ENCODE measurements around the gene GAREM2.

Gene GAREM2

GRCh38 chr2:26182887-26183630, 10.2 kb downstream of the GAREM2 start:
- TF ChIP-seq USF1 (IDR thresholded peaks at IDR 0.05) (no peak), EGR1 (IDR thresholded peaks at IDR 0.05) (no peak), CEBPB (IDR thresholded peaks at IDR 0.05) (no peak), RAD21 (IDR thresholded peaks at IDR 0.05; ENCODE audit: low read depth) (no peak), TCF12 (IDR thresholded peaks at IDR 0.05; ENCODE audit: low read depth) (no peak), EP300 (IDR thresholded peaks at IDR 0.05; ENCODE audit: borderline replicate concordance) (no peak), REST (IDR thresholded peaks at IDR 0.05; ENCODE audit: low read depth) (no peak), CREB1 (IDR thresholded peaks at IDR 0.05; ENCODE audit: low read depth) (no peak), YY1 (IDR thresholded peaks at IDR 0.05; ENCODE audit: low read depth) (no peak), ZBTB7A (IDR thresholded peaks at IDR 0.05; ENCODE audit: low read depth) (no peak), FOXM1 (IDR thresholded peaks at IDR 0.05; ENCODE audit: borderline replicate concordance, low read depth) (no peak), TEAD4 (IDR thresholded peaks at IDR 0.05) (no peak), NFIC (IDR thresholded peaks at IDR 0.05) (no peak), TAF1 (IDR thresholded peaks at IDR 0.05; ENCODE audit: low read depth) (no peak)
- TF ChIP-seq, protein P1, sequence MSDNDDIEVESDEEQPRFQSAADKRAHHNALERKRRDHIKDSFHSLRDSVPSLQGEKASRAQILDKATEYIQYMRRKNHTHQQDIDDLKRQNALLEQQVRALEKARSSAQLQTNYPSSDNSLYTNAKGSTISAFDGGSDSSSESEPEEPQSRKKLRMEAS (IDR thresholded peaks at IDR 0.05), result no peak

- no peak for TF ChIP-seq REST (IDR thresholded peaks at IDR 0.05; ENCODE audit: low read depth)
- no peak for TF ChIP-seq CEBPB (IDR thresholded peaks at IDR 0.05)
- TF ChIP-seq TAF1 (IDR thresholded peaks at IDR 0.05; ENCODE audit: low read depth), result no peak
- no peak for TF ChIP-seq USF1 (IDR thresholded peaks at IDR 0.05)
- no peak for TF ChIP-seq FOXM1 (IDR thresholded peaks at IDR 0.05; ENCODE audit: borderline replicate concordance, low read depth)
- no peak for TF ChIP-seq EGR1 (IDR thresholded peaks at IDR 0.05)
- no peak for TF ChIP-seq ZBTB7A (IDR thresholded peaks at IDR 0.05; ENCODE audit: low read depth)
- TF ChIP-seq TCF12 (IDR thresholded peaks at IDR 0.05; ENCODE audit: low read depth), result no peak
- no peak for TF ChIP-seq NFIC (IDR thresholded peaks at IDR 0.05)
- TF ChIP-seq, protein P1 (IDR thresholded peaks at IDR 0.05), result no peak
- TF ChIP-seq YY1 (IDR thresholded peaks at IDR 0.05; ENCODE audit: low read depth), result no peak
- no peak for TF ChIP-seq TEAD4 (IDR thresholded peaks at IDR 0.05)
- TF ChIP-seq RAD21 (IDR thresholded peaks at IDR 0.05; ENCODE audit: low read depth), result no peak
- no peak for TF ChIP-seq CREB1 (IDR thresholded peaks at IDR 0.05; ENCODE audit: low read depth)
- no peak for TF ChIP-seq EP300 (IDR thresholded peaks at IDR 0.05; ENCODE audit: borderline replicate concordance)
Measured at GRCh38 chr2:26184121-26184520, 11.2 kb downstream of the GAREM2 start.

DNA sequence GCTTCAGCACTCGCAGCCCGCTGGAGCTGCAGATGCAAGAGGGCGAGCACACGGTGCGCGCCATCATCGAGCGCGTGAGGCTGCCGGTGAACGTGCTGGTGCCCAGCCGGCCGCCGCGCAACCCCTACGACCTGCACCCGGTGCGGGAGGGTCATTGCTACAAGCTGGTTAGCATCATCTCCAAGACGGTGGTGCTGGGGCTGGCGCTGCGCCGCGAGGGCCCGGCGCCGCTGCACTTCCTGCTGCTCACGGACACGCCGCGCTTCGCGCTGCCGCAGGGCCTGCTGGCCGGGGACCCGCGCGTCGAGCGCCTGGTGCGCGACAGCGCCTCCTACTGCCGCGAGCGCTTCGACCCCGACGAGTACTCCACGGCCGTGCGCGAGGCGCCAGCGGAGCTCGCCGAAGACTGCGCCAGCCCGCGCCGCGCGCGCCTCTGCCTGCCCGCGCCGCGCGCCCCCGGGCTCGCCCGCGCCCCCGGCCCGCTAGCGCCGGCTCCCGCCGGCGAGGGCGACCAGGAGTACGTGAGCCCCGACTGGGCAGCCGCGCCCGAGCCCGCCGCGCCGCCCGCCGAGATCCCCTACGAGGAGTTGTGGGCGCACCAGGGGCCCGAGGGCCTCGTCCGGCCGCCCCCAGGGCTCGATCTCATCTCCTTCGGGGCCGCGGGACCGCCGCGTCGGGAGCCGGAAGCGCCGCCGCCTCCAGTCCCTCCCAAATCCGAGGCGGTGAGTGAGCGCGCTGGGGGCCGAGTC, 11.8 kb downstream of the GAREM2 start:
- TF ChIP-seq EGR1 (IDR thresholded peaks at IDR 0.05), result no peak
- TF ChIP-seq RAD21 (IDR thresholded peaks at IDR 0.05; ENCODE audit: low read depth), result peak; percentile 52; the same call in 1 of the 2 replicates
- TF ChIP-seq USF1 (IDR thresholded peaks at IDR 0.05), result peak; percentile 24; the same call in 1 of the 2 replicates
- no peak for TF ChIP-seq ZBTB7A (IDR thresholded peaks at IDR 0.05; ENCODE audit: low read depth)
- TF ChIP-seq, protein P1 (IDR thresholded peaks at IDR 0.05), result peak; percentile 97

DNA sequence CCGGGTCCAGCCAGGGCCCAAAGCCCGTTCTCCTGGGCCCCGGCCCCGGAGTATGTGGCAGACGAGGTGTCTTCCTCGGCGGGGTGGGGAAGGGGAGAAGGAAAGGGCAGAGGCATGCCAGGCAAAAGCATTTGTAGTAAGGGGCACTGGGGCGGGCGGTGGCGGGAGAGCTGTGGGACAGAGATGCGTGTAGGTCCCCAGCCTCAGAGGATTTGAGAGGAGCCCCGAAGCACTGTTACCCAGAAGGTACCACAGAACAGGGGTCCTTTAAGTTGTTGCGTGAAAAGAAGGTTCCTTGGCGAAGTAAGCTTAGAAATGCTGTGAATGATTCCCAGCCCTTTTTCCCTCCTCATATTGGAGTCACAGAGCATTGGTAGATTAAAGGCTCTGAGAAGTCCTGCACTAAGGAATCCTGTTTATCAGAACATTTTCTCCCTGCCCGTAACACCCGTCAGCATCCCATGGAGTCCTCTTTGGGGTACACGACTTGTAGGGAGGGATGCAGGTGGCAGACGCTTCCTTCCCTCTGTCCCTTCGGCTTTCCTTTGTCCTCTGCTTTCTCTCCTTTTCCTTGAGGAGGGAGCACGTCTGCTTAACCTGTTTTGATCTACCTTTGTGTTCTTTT, 12.5 kb downstream of the GAREM2 start:
- TF ChIP-seq REST (IDR thresholded peaks at IDR 0.05; ENCODE audit: low read depth), result no peak
- TF ChIP-seq YY1 (IDR thresholded peaks at IDR 0.05; ENCODE audit: low read depth), result no peak
- TF ChIP-seq USF1 (IDR thresholded peaks at IDR 0.05), result no peak
- no peak for TF ChIP-seq NFIC (IDR thresholded peaks at IDR 0.05)
- no peak for TF ChIP-seq CEBPB (IDR thresholded peaks at IDR 0.05)
- no peak for TF ChIP-seq TEAD4 (IDR thresholded peaks at IDR 0.05)
- TF ChIP-seq EGR1 (IDR thresholded peaks at IDR 0.05), result no peak
- TF ChIP-seq TAF1 (IDR thresholded peaks at IDR 0.05; ENCODE audit: low read depth), result no peak
